Epithelial cell of proximal tubule (primary cell): ENCODE results near the gene TTLL11. TPM values are rescaled to one million over a fixed set of nuclear protein-coding genes. Genes with fewer than 3 reads are reported as not detected.

Experiments used
- DNase-seq: peaks from one replicate; pipeline ENCODE4 v3.0.0-alpha.2; 2011; ENCODE audit warnings: low read depth
- H3K4me3 ChIP-seq: 2 replicates; pipeline ENCODE4 v1.5.1; 2011; ENCODE audit warnings: low read depth, mild to moderate bottlenecking, low read length
- CTCF ChIP-seq: conservative IDR thresholded peaks from 2 replicates; pipeline ENCODE4 v1.5.1; 2012; ENCODE audit warnings: low read depth, mild to moderate bottlenecking, low read length
- total RNA-seq: library from RNA; depleted of rRNA; stranded (reverse); fragments of >200 nt; gene quantifications from 2 replicates; pipeline ENCODE4 v1.2.3, GENCODE V29; 2015

TTLL11 gene
- total RNA-seq, 1 donor from 2014 or later: 0.75 TPM

- H3K4me3 ChIP-seq: no peak overlapping the region
- TF ChIP-seq CTCF: no peak
- DNase-seq: no peak
These were observed 267.9 kb downstream of the TTLL11 start for GRCh38 chr9:121825031-121825691.

GRCh38 chr9:121824651-121825030 lies 268.5 kb downstream of the TTLL11 start:
- H3K4me3 ChIP-seq: no peak overlapping the region
- DNase-seq: no peak
- TF ChIP-seq CTCF: no peak

- DNase-seq: no peak
- H3K4me3 ChIP-seq: no peak overlapping the region
- no peak for TF ChIP-seq CTCF
These were observed 269.5 kb downstream of the TTLL11 start for GRCh38 chr9:121823451-121824169.

GRCh38 chr9:121822093-121823085 lies 270.7 kb downstream of the TTLL11 start:
- H3K4me3 ChIP-seq: no peak overlapping the region
- no peak for DNase-seq
- no peak for TF ChIP-seq CTCF

- TF ChIP-seq CTCF: no peak
- H3K4me3 ChIP-seq: no peak overlapping the region
- DNase-seq: no peak
These were observed 271.8 kb downstream of the TTLL11 start for GRCh38 chr9:121821326-121821725.

- H3K4me3 ChIP-seq: no peak overlapping the region
- no peak for TF ChIP-seq CTCF
- DNase-seq: no peak
These were observed 272.7 kb downstream of the TTLL11 start for GRCh38 chr9:121820286-121821005.
